ENCODE data around the gene CCDC171. TPM values are rescaled to one million over a fixed set of nuclear protein-coding genes. Genes with fewer than 3 reads are reported as not detected.

The CCDC171 gene
- total RNA-seq, 1 experiment from 2014 or later = 2.6 TPM

GRCh38 chr9:15549611-15550010, 3.2 kb upstream of the CCDC171 start:
- H3K4me1 ChIP-seq (ENCODE audit: control insufficient read depth in 1 of 2, insufficient read depth in 2 of 2, low read length in 2 of 2) = peaks cover 5 to 22% of the 10 kb centered on the region in 2 experiments; a peak in 3 of 4 replicates
- no peaks in the 10 kb centered on the region for H3K27me3 ChIP-seq (ENCODE audit: insufficient read depth, low read length)
- H4K20me1 ChIP-seq (ENCODE audit: insufficient read depth) = no peaks in the 10 kb centered on the region
- H3K79me2 ChIP-seq (ENCODE audit: insufficient read depth, low read length) = no peaks in the 10 kb centered on the region
- ATAC-seq (no peak), DNase-seq (ENCODE audit: low read depth, low spot score) (no peak)
- no peaks in the 10 kb centered on the region for H3K36me3 ChIP-seq (ENCODE audit: control insufficient read depth in 1 of 2, insufficient read depth in 2 of 2, low read length in 2 of 2)
- no peak overlapping the region for H3K9ac ChIP-seq (ENCODE audit: low read length)
- ChIA-PET POLR2A (no interaction called here), CTCF (no interaction called here), RAD21 (ENCODE audit: low non-redundant PET in 1 of 2, low total read pairs in 2 of 2, uncharacterized antibody in 2 of 2, unreplicated experiment in 2 of 2) (no interaction called here)
- no peaks in the 10 kb centered on the region for H3K9me2 ChIP-seq (ENCODE audit: insufficient read depth)
- H2AFZ ChIP-seq (ENCODE audit: low read depth, low read length, poor library complexity, severe bottlenecking) = no peak overlapping the region
- H3K4me3 ChIP-seq (replicated peaks in 1 of 2; ENCODE audit: low read depth in 1 of 2, low read length in 2 of 2) = no peak overlapping the region
- H3K9me3 ChIP-seq (ENCODE audit: control insufficient read depth in 1 of 2, insufficient read depth in 1 of 2, low read depth in 1 of 2, low read length in 2 of 2) = no peaks in the 10 kb centered on the region
- H3K27ac ChIP-seq (ENCODE audit: low read depth, low read length) = no peak overlapping the region
- intact Hi-C loops (cut with micrococcal nuclease) = loop anchor here (5.0 kb wide), 1 partner anchor 37 kb away; the partner anchor contains the start of gene PSIP1
- TF ChIP-seq, protein P1, sequence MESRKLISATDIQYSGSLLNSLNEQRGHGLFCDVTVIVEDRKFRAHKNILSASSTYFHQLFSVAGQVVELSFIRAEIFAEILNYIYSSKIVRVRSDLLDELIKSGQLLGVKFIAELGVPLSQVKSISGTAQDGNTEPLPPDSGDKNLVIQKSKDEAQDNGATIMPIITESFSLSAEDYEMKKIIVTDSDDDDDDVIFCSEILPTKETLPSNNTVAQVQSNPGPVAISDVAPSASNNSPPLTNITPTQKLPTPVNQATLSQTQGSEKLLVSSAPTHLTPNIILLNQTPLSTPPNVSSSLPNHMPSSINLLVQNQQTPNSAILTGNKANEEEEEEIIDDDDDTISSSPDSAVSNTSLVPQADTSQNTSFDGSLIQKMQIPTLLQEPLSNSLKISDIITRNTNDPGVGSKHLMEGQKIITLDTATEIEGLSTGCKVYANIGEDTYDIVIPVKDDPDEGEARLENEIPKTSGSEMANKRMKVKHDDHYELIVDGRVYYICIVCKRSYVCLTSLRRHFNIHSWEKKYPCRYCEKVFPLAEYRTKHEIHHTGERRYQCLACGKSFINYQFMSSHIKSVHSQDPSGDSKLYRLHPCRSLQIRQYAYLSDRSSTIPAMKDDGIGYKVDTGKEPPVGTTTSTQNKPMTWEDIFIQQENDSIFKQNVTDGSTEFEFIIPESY (IDR thresholded peaks at IDR 0.05; ENCODE audit: extremely low read depth, insufficient replicate concordance, low read length) = no peak
- TF ChIP-seq, protein P2, sequence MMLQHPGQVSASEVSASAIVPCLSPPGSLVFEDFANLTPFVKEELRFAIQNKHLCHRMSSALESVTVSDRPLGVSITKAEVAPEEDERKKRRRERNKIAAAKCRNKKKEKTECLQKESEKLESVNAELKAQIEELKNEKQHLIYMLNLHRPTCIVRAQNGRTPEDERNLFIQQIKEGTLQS (IDR thresholded peaks at IDR 0.05) = no peak
- TF ChIP-seq ZNF274 (IDR thresholded peaks at IDR 0.05; ENCODE audit: low read depth, low read length) (no peak), CBX3 (IDR thresholded peaks at IDR 0.05; ENCODE audit: low read depth) (no peak), SRF (IDR thresholded peaks at IDR 0.05; ENCODE audit: low read depth) (no peak), MAX (IDR thresholded peaks at IDR 0.05) (no peak), YY1 (IDR thresholded peaks at IDR 0.05; ENCODE audit: extremely low read depth, insufficient replicate concordance, low read depth, low read length) (no peak), EZH2phosphoT487 (IDR thresholded peaks at IDR 0.05; ENCODE audit: borderline replicate concordance) (no peak), TCF7L2 (IDR thresholded peaks at IDR 0.05; ENCODE audit: borderline replicate concordance, extremely low read depth, insufficient read depth, insufficient read length) (no peak), REST (IDR thresholded peaks at IDR 0.05; ENCODE audit: low read depth) (no peak), FOSL1 (IDR thresholded peaks at IDR 0.05; ENCODE audit: low read depth) (no peak), RAD21 (IDR thresholded peaks at IDR 0.05; ENCODE audit: low read depth) (no peak), SP1 (IDR thresholded peaks at IDR 0.05; ENCODE audit: low read depth) (no peak), POLR2AphosphoS5 (IDR thresholded peaks at IDR 0.05; ENCODE audit: low read depth, low read length) (no peak), ZFX (IDR thresholded peaks at IDR 0.05) (no peak)
- TF ChIP-seq, protein P3, sequence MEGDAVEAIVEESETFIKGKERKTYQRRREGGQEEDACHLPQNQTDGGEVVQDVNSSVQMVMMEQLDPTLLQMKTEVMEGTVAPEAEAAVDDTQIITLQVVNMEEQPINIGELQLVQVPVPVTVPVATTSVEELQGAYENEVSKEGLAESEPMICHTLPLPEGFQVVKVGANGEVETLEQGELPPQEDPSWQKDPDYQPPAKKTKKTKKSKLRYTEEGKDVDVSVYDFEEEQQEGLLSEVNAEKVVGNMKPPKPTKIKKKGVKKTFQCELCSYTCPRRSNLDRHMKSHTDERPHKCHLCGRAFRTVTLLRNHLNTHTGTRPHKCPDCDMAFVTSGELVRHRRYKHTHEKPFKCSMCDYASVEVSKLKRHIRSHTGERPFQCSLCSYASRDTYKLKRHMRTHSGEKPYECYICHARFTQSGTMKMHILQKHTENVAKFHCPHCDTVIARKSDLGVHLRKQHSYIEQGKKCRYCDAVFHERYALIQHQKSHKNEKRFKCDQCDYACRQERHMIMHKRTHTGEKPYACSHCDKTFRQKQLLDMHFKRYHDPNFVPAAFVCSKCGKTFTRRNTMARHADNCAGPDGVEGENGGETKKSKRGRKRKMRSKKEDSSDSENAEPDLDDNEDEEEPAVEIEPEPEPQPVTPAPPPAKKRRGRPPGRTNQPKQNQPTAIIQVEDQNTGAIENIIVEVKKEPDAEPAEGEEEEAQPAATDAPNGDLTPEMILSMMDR (IDR thresholded peaks at IDR 0.05 in 2 of 3, conservative IDR thresholded peaks at IDR 0.05 in 1 of 3; ENCODE audit: borderline replicate concordance in 1 of 3, insufficient read depth in 1 of 3, low read depth in 2 of 3, low read length in 2 of 3) = no peak
- no peak overlapping the region for H3K4me2 ChIP-seq (ENCODE audit: low read length)
- BruUV-seq (replicated peaks) = no TSS peak
